Umbilical cord (tissue), 2 donors: ENCODE measurements around the gene SUSD1. TPM values are rescaled to one million over a fixed set of nuclear protein-coding genes. Genes with fewer than 3 reads are reported as not detected.
A peak's percentile ranks its signal among the peaks of the same experiment; 100 is the strongest.

Experiments used
- DNase-seq: peaks from one replicate; pipeline ENCODE4 v3.0.0-alpha.2; 2015; ENCODE audit warnings: low spot score
- total RNA-seq: library from RNA; depleted of rRNA; stranded (reverse); fragments of >200 nt; gene quantifications from one replicate; pipeline ENCODE4 v1.2.3, GENCODE V29; 2014; ENCODE audit warnings: low replicate concordance; ENCODE audit not compliant: insufficient read depth

Gene SUSD1
- total RNA-seq, 1 donor from 2014 or later = 19.5 TPM

GRCh38 chr9:112069318-112070169 is 105.6 kb downstream of the SUSD1 start:
- DNase-seq = no peak

- DNase-seq = peak; percentile 66
Observed at GRCh38 chr9:112065806-112066606, 109.1 kb downstream of the SUSD1 start.

- DNase-seq = no peak
Observed at GRCh38 chr9:112064871-112065270, 110.2 kb downstream of the SUSD1 start.

- DNase-seq = no peak
Observed at GRCh38 chr9:112063586-112063985, 111.5 kb downstream of the SUSD1 start.

GRCh38 chr9:112063151-112063550 is 111.9 kb downstream of the SUSD1 start:
- DNase-seq = no peak

- peak; percentile 88 for DNase-seq
Observed at GRCh38 chr9:112061152-112061740, 113.9 kb downstream of the SUSD1 start.

GRCh38 chr9:112059966-112060320 is 115.2 kb downstream of the SUSD1 start:
- no peak for DNase-seq

GRCh38 chr9:112059145-112059965 is 115.7 kb downstream of the SUSD1 start:
- DNase-seq = peak; percentile 60

- DNase-seq = no peak
Observed at GRCh38 chr9:112056996-112057395, 118.1 kb downstream of the SUSD1 start.

- DNase-seq = no peak
Observed at GRCh38 chr9:112054916-112055315, 120.2 kb downstream of the SUSD1 start.

GRCh38 chr9:112051812-112052211 is 123.3 kb downstream of the SUSD1 start:
- no peak for DNase-seq

- DNase-seq = peak; percentile 94
Observed at GRCh38 chr9:112050544-112051475, 124.3 kb downstream of the SUSD1 start.

GRCh38 chr9:112049811-112050516 is 125.1 kb downstream of the SUSD1 start:
- DNase-seq = peak; percentile 87

GRCh38 chr9:112048924-112049691 is 126.0 kb downstream of the SUSD1 start:
- DNase-seq = peak; percentile 87

GRCh38 chr9:112047538-112048066 is 127.5 kb downstream of the SUSD1 start:
- no peak for DNase-seq

GRCh38 chr9:112046181-112046580 is 128.9 kb downstream of the SUSD1 start:
- no peak for DNase-seq

GRCh38 chr9:112044881-112045280 is 130.2 kb downstream of the SUSD1 start:
- DNase-seq = no peak

- DNase-seq = no peak
Observed at GRCh38 chr9:112044186-112044585, 130.9 kb downstream of the SUSD1 start.

- DNase-seq = peak; percentile 79
Observed at GRCh38 chr9:112043423-112043822, 131.7 kb downstream of the SUSD1 start.
